Measurements from ENCODE around the gene CCDC88B.

DNA sequence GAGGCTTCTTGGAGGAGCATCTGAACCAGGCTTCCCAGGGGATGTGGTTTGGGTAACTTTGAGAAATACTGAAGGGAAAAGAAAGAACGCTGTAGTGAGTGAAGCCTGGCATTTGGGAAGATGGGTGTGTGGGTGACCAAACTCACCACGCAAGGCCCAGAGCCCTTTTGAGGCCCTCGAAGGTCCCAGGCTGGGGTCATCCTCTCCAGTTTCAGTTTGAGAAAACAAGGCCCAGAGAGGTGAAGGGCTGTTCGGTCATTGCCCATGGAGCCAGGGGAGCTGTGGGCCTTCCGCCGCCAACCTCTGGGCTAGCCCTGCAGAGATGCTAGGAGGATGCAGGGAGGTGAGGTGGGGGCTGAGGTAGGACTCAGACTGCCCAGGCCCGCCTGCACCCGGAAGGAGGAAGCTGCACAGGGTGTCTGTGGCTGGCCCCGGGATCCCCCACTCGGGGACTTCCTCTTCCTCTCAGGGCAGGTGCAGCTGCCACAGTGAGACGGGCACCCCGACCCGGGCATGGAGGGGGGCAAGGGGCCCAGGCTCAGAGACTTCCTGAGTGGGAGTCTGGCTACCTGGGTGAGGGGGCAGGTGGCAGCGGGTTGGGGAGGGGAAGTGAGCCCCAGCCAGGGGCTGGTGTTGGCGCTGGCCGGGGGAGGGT is at the start of gene CCDC88B:
- TF ChIP-seq, protein P1, sequence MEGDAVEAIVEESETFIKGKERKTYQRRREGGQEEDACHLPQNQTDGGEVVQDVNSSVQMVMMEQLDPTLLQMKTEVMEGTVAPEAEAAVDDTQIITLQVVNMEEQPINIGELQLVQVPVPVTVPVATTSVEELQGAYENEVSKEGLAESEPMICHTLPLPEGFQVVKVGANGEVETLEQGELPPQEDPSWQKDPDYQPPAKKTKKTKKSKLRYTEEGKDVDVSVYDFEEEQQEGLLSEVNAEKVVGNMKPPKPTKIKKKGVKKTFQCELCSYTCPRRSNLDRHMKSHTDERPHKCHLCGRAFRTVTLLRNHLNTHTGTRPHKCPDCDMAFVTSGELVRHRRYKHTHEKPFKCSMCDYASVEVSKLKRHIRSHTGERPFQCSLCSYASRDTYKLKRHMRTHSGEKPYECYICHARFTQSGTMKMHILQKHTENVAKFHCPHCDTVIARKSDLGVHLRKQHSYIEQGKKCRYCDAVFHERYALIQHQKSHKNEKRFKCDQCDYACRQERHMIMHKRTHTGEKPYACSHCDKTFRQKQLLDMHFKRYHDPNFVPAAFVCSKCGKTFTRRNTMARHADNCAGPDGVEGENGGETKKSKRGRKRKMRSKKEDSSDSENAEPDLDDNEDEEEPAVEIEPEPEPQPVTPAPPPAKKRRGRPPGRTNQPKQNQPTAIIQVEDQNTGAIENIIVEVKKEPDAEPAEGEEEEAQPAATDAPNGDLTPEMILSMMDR (IDR thresholded peaks at IDR 0.05), result no peak
- TF ChIP-seq SIN3A (IDR thresholded peaks at IDR 0.05; ENCODE audit: borderline replicate concordance, insufficient read depth, low read depth, low read length) (no peak), TCF7L2 (IDR thresholded peaks at IDR 0.05; ENCODE audit: low read depth, low read length) (no peak)

Data from Panc1 (cell line).